HUDEP-2 (cell line): Measurements from ENCODE around the gene FLVCR2.

Source experiments
- DNase-seq, 76 experiments: peaks; one replicate each; lab custom pipeline; 2025; ENCODE audit not compliant: unreplicated experiment in 76 of 76; lab: John Stamatoyannopoulos, UW

Gene FLVCR2

DNA sequence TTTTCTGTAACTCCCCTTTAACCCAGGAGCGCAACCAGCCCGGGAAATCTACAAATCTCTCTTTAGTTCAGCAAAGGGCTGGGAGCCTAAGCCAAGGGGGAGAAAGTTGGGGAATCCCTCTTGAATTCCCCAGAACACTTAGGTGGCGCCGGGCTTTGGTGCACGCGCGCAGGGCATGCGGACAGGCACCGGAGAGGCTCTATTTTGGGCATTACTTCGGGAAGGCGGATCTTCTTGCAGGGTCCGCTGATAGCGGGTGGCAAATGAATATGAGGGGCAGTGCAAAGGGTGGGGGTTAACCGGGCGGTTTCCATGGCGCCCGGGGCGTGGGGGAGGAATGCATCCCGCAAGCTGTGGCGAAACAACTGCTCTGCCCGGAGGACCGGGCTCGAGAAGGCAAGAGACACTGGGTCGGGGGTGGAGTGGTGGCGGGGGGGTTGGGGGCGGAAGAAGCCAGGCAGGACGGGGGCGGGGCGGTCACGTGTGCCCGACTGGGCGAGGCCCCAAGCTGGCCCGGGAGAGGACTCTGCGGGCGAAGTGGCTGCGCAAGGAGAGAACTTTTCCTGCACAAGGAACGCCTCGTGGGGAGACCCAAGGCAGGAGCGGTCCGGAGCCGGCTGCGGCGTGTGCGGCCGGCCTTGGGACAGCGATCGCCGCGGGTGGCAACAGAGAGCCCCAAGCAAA, at the start of gene FLVCR2:
Gene FLVCR2 (plus strand): TSS at position 519 of the 684 bp plus-strand sequence. CDS start 353 bp downstream, outside the sequence.
- peak in 45 of 76 experiments; percentile 3 to 55 (median 28) for DNase-seq

GRCh38 chr14:75531256-75531655, 47.2 kb upstream of the FLVCR2 start:
- DNase-seq = no peak

DNA sequence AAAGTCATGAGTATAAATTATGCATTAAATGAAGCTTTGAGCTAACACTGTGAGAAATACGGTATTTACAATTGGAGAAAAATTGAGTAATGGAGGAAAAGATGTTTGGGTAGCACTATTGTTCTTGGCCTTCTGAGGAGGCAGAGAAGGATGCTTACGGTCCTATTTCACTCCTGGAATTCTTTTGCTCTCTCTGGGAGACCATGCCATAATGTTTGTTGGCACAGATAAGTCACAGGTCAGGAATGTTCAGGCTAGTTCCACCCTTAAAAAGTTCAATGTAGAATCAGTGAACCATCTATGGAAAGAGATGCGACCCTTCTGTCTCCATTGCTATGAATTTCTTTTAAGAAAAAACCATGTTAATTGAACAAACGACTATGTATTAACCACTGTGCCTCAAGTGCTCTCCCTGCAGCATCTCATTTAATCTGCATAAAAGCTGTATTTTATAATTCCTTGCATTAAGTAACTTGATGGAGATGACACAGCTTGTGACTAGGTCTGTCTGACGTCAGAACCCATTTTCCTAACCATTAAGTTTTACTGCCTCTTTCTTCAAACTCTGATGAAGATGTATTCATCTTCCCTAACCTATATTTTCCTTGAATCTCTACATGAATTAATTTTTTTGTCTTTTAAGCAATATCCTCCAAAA, 46.6 kb upstream of the FLVCR2 start:
- no peak for DNase-seq

DNA sequence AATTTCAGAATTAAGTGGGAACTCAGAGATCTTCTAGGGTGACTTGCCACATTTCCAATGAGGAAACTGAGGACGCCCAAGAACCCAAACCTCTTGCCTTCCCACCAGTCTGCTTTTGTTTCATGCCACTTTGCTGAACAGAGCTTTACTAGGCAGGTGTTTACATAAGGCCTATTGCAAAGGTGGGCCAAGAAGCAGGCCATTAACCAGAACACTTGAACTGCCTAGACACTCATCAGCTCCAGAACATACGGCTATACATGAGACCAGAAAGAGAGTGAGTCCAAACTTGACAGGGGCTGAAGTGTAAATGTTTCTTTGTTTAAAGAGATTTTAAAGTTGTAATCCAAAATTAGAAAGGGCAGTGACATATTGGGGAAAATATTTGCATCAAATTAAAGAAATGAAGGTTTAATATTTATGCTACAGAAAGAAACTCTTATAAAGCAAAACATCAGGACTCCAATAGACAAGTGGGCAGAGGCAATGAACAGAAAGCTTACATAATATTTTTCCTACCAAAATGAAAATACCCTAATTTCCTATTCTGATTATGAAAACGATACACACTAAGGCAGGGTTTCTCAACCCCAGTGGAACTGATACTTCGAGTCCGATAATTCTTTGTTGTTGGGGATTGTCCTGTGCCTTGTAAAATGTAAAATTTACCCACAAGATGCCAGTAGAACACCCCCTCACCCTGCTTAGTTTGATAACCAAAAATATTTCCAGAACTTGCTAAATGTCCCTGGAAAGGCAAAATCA, 44.4 kb upstream of the FLVCR2 start:
- no peak for DNase-seq

DNA sequence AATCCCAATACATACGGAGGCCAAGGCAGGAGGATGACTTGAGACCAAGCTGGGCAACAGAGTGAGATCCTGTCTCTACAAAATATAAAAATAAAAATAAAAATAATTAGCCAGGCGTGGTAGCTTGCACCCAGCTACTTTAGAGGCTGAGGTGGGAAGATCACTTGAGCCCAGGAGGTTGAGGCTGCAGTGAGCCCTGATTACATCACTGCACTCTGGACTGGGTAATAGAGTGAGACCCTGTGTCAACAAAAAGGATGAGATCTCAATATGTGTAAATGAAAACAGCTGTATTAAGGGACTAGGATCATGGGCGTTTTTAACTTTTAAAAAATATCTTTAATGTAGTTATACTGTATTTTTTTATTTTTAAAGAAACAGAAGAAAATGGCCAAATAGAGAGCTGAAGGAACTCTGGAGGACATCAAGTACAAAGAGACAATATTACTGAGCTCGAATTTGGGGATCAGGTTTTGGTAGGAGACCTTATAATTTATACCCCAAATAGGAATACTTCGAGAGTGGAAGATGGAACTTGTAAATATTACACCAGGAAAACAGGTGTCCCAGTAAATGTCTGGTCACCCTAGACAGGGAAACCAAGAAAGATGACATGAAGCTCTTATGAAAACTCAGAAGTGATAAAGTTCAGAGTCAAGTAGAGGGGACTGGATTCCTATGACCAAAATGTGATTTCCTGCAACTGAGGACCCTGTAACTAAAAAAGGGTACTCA, 43.1 kb upstream of the FLVCR2 start:
- no peak for DNase-seq

DNA sequence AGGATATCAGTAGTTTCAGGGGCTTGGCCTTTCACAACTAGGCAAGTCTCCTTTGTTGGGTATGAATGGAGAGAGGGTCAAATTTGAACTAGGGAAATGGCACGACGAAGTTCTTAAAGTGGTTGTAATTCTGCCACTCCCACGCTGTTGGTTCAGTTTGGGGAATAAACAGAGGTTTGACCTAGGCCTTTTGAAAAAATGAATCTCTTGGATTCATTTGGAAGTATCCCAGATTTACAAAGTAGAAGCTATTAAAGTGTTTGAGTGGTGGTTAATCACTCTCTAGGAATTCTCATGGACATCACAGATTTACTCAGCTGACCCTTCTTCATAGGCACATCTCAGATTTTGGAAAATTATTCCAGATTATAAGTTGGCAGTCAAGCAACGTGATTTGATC, 41.3 kb upstream of the FLVCR2 start:
- no peak for DNase-seq

GRCh38 chr14:75539162-75539560, 39.3 kb upstream of the FLVCR2 start:
- no peak for DNase-seq

DNA sequence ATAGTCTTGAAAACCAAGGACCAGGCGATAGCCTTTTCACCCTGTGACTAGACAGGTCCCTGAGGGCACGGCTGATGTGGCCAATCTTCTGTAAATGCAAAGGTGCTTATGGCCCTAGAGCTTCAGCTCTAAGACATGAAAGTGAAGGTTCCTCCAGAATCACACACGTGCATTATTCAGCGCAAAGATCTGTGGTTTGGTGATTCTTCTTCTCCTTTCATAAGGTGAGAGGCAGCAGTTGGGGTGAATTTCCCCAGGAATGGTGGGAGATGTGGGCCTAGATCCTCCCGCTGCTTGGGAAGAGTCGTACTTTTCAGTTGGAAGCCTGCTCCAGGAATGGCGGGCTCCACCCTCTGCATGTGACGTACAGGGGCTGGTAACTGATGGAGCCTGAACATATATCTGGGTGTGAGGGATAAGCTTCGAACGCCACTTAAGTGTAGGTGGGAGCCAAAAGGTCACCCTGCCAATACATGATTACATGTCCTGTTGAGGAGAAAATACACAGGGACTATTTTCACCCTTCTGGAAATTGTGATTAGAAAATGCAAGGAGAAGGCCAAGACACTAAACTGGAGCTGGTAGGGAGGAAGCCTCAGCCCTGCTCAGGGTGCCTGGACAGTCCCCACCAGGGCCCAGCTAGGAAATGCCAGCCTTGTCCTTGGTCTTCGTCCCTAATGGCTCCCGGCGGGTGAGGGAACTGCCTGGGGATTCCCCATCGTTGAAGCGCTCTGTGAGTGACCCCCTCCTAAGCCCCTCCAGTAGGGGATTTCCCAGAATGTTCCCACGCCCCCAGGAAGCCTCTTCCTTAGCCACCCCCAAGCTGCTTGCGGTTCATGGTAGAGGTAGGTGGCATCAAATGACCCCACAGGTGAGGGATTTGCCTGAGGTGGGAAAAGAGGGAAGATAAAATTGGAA, 38.6 kb upstream of the FLVCR2 start:
- DNase-seq = no peak

DNA sequence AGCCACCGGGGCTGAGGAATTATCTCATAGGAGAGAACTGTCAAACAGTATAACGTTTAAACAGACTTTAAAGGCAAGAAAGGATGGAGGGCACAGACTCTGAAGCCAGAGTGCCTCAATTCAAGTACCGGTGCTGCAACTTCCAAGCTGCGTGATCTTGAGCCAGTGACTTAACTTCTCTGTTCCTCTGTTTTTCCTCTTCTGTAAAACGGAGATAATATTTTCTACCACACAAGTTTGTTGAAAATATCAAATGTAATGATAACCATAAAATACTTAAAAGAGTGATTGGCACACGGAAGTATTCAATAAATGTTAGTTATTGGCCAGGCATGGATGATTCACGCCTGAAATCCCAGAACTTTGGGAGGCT, 38.0 kb upstream of the FLVCR2 start:
- DNase-seq = no peak

- no peak for DNase-seq
These were observed 35.8 kb upstream of the FLVCR2 start for GRCh38 chr14:75542588-75543091.

DNA sequence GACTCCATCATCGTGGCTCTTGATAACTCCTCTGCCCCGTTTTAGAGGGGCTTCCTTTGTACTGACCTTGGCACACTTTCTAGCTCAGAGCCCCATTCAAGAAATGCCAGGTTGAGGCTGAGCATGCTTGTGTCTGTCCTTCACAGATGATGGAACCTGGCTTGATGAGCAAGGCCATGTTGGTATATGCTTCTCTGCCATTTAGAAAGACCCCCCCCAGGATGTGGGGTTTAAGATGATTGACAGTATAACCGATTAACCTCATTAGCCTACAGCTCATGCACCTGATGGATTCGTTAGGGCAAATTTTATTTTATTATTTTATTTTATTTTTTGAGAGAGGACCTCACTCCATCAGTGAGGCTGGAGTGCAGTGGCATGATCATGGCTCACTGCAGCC, 35.2 kb upstream of the FLVCR2 start:
- no peak for DNase-seq

GRCh38 chr14:75543786-75544185, 34.6 kb upstream of the FLVCR2 start:
- DNase-seq = no peak

- DNase-seq = no peak
These were observed 32.5 kb upstream of the FLVCR2 start for GRCh38 chr14:75545907-75546306.

DNA sequence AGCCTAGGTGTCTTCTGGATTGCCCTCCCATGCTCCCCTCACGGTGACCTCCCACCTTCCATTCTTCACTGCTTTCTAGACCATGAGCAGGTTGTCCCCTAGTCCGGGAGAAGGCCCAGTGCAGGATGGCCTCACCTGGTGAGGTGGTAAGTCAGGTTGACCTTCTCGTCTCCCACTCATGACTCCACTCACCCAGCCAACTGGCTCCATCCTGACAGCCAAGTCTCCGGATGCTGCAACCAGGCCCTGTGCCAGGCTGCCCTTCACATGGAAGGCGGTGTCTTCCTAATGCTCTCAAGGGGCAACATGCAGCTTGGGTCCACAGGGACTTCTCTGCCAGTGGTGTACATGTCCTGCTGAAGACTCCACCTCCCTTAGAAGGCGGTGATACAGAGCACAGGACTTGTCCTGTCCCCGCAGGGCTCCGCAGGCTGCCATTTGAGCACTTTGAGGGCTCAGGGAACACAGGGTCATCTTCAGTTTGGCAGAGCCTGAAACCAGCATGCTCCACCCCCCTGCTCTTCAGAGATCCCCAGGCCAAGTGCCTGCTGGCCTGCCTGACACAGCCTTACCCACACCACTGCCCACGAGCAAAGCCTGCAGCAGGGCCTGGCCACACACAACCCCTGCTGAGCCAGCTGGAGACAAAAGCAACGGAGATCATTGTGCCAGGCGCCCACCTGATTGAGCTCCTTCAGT, 30.7 kb upstream of the FLVCR2 start:
- no peak for DNase-seq

GRCh38 chr14:75548544-75548943, 29.9 kb upstream of the FLVCR2 start:
- DNase-seq = no peak

DNA sequence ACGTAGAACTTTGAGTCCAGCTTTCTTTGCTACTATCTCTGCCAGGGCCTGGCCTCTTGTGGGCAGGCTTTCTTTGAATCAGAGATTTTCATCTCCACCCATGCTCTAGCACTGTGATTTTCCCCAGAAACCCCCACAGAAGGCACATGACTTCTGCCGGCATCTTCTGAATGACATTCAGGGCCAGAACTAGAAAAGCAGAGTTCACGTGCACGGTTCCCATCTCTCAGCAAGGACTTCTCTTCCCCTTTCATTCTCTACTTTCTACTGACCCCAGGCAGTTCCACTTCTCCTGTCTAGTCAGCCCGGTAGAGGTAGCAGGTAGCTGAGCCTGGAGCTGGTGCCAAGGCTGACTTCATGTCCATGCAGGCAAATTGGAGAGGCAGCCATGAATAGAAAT, 29.3 kb upstream of the FLVCR2 start:
- DNase-seq = no peak

GRCh38 chr14:75551021-75551420, 27.4 kb upstream of the FLVCR2 start:
- no peak for DNase-seq

DNA sequence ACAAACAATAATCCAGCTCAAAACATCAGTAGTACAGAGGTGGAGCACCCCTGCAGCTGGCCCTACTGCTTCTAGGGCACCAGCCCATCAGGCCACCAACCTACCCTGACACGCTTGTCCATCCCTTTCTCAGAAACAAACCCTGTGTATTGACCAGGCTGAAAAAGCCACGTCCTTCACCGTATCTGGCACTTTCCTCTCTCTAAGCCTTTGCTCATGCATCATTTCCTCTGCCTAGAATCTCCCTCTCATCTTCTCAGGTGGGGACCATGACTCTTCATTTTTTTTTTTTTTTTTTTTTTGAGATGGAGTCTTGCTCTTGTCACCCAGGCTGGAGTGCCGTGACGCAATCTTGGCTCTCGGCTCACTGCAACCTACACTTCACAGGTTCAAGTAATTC, 25.3 kb upstream of the FLVCR2 start:
- no peak for DNase-seq

DNA sequence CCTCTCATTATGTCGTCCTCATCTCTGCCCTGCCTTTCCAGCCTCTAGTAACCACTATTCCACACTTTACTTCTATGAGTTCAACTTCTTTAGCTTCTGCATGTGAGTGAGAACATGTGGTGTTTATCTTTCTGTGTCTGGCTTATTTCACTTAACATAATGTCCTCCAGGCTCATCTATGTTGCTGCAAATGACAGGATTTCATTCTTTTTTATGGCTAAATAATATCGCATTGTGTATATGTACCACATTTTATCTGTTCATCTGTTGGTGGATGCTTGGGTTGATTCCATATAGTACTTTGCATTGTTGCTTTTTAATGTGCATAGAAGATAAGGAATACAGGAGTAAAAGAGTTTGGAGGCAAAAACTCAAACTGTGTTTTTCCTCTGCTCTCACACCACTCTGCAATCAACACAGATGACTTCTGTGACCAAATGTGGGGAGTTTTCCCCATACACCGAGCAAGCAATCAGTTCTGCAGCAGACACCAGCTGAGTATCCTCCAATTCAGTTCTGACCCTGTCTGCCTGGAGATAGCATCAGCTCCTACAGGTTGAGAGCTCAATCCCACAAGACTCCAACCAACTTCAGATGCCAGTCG, 24.6 kb upstream of the FLVCR2 start:
- no peak for DNase-seq
